Nephron progenitor cell (in vitro differentiated cells): ENCODE measurements around the gene DYNC1LI1.

Experiments
- DNase-seq: peaks from one replicate; pipeline ENCODE4 v3.0.0; 2021
- H3K27ac Mint-ChIP-seq: 2 replicates; pipeline ENCODE4 v1.8.0; 2021; ENCODE audit warnings: mild to moderate bottlenecking, moderate library complexity, mixed read lengths
- H3K27me3 Mint-ChIP-seq: 2 replicates; pipeline ENCODE4 v1.8.0; 2021; ENCODE audit warnings: mild to moderate bottlenecking, low read depth, mixed read lengths; ENCODE audit not compliant: poor library complexity
- H3K36me3 Mint-ChIP-seq: 2 replicates; pipeline ENCODE4 v1.8.0; 2021; ENCODE audit warnings: low read depth, mixed read lengths
- H3K4me1 Mint-ChIP-seq: 2 replicates; pipeline ENCODE4 v1.8.0; 2021; ENCODE audit warnings: mixed read lengths
- H3K4me3 Mint-ChIP-seq: 2 replicates; pipeline ENCODE4 v1.8.0; 2021; ENCODE audit warnings: mild to moderate bottlenecking, moderate library complexity, mixed read lengths
- H3K9me3 Mint-ChIP-seq: 2 replicates; pipeline ENCODE4 v1.8.0; 2021; ENCODE audit warnings: mild to moderate bottlenecking, moderate library complexity, mixed read lengths
- CTCF ChIP-seq: fragments of 200-600 bp; sonication (generic); IDR thresholded peaks from 2 replicates; pipeline ENCODE4 v1.5.0; 2021; ENCODE audit warnings: antibody characterized with exemption

The DYNC1LI1 gene

GRCh38 chr3:32553459-32553858, 17.2 kb downstream of the DYNC1LI1 start:
- no peak for DNase-seq
- peaks cover 1% of the 10 kb centered on the region for H3K36me3 Mint-ChIP-seq
- no peaks in the 10 kb centered on the region for H3K27me3 Mint-ChIP-seq
- TF ChIP-seq CTCF: no peak
- H3K4me3 Mint-ChIP-seq: no peak overlapping the region
- H3K4me1 Mint-ChIP-seq: peaks cover 19% of the 10 kb centered on the region
- H3K27ac Mint-ChIP-seq: no peak overlapping the region
- no peaks in the 10 kb centered on the region for H3K9me3 Mint-ChIP-seq

GRCh38 chr3:32552013-32552412, 18.6 kb downstream of the DYNC1LI1 start:
- peak overlapping the region; percentile 2 for H3K27ac Mint-ChIP-seq
- H3K9me3 Mint-ChIP-seq: no peaks in the 10 kb centered on the region
- peaks cover 23% of the 10 kb centered on the region for H3K4me1 Mint-ChIP-seq
- DNase-seq: no peak
- TF ChIP-seq CTCF: no peak
- peaks cover 10% of the 10 kb centered on the region for H3K36me3 Mint-ChIP-seq
- H3K4me3 Mint-ChIP-seq: no peak overlapping the region
- H3K27me3 Mint-ChIP-seq: no peaks in the 10 kb centered on the region

GRCh38 chr3:32551496-32551895, 19.2 kb downstream of the DYNC1LI1 start:
- H3K9me3 Mint-ChIP-seq: peaks cover 2% of the 10 kb centered on the region
- H3K4me3 Mint-ChIP-seq: no peak overlapping the region
- peak overlapping the region; percentile 43 for H3K27ac Mint-ChIP-seq
- peaks cover 26% of the 10 kb centered on the region for H3K4me1 Mint-ChIP-seq
- H3K36me3 Mint-ChIP-seq: peaks cover 13% of the 10 kb centered on the region
- DNase-seq: no peak
- no peaks in the 10 kb centered on the region for H3K27me3 Mint-ChIP-seq
- no peak for TF ChIP-seq CTCF

GRCh38 chr3:32551087-32551486, 19.6 kb downstream of the DYNC1LI1 start:
- TF ChIP-seq CTCF: no peak
- H3K9me3 Mint-ChIP-seq: peaks cover 3% of the 10 kb centered on the region
- no peak for DNase-seq
- no peak overlapping the region for H3K4me3 Mint-ChIP-seq
- H3K27me3 Mint-ChIP-seq: no peaks in the 10 kb centered on the region
- H3K36me3 Mint-ChIP-seq: peaks cover 17% of the 10 kb centered on the region
- H3K27ac Mint-ChIP-seq: peak overlapping the region; percentile 43
- peaks cover 28% of the 10 kb centered on the region for H3K4me1 Mint-ChIP-seq

GRCh38 chr3:32545305-32545704, 25.4 kb downstream of the DYNC1LI1 start:
- Mint-ChIP-seq H3K27me3 (peaks cover 4% of the 10 kb centered on the region), H3K4me1 (peaks cover 9% of the 10 kb centered on the region), H3K4me3 (no peak overlapping the region), H3K36me3 (peaks cover 59% of the 10 kb centered on the region), H3K27ac (no peak overlapping the region), H3K9me3 (peaks cover 3% of the 10 kb centered on the region)
- no peak for DNase-seq
- TF ChIP-seq CTCF: no peak

GRCh38 chr3:32544894-32545293, 25.8 kb downstream of the DYNC1LI1 start:
- Mint-ChIP-seq H3K27ac (peak overlapping the region; percentile 30), H3K27me3 (peaks cover 4% of the 10 kb centered on the region), H3K36me3 (peaks cover 59% of the 10 kb centered on the region), H3K4me3 (no peak overlapping the region), H3K4me1 (peaks cover 9% of the 10 kb centered on the region), H3K9me3 (peaks cover 3% of the 10 kb centered on the region)
- no peak for DNase-seq
- TF ChIP-seq CTCF: no peak
